Measurements from ENCODE around the gene DAGLB.
"Not testable (repeated sequence)": the region's sequence is repeated elsewhere in the genome, so short reads cannot be mapped to it uniquely, and the experiment has no call there.

Gene DAGLB

GRCh38 chr7:6461946-6462550, 14.3 kb upstream of the DAGLB start:
- Histone ChIP-seq H3K9me2 (replicated peaks; ENCODE audit: control insufficient read depth, low read length) (no peaks in the 10 kb centered on the region), H3K4me3 (ENCODE audit: low read length) (no peak overlapping the region), H3K4me2 (ENCODE audit: low read length) (no peak overlapping the region), H3K36me3 (ENCODE audit: control insufficient read depth, low read length) (peaks cover 55% of the 10 kb centered on the region), H3K79me2 (ENCODE audit: control insufficient read depth, low read length) (no peaks in the 10 kb centered on the region), H3K4me1 (ENCODE audit: control insufficient read depth, low read length) (peaks cover 8% of the 10 kb centered on the region), H3F3A (ENCODE audit: control insufficient read depth, insufficient read depth) (peaks cover 23% of the 10 kb centered on the region; the same call in 1 of the 2 replicates), H3K9me3 (ENCODE audit: control insufficient read depth, insufficient read depth, low read length) (no peaks in the 10 kb centered on the region), H3K27me3 (ENCODE audit: control insufficient read depth, low read length) (no peaks in the 10 kb centered on the region), H3K27ac (ENCODE audit: low read depth, low read length) (no peak overlapping the region), H4K20me1 (ENCODE audit: control insufficient read depth, insufficient read depth, low read depth, low read length) (no peaks in the 10 kb centered on the region)
- TF ChIP-seq EZH2phosphoT487 (IDR thresholded peaks at IDR 0.05; ENCODE audit: borderline replicate concordance, low read length): no peak
- TF ChIP-seq, protein P1, sequence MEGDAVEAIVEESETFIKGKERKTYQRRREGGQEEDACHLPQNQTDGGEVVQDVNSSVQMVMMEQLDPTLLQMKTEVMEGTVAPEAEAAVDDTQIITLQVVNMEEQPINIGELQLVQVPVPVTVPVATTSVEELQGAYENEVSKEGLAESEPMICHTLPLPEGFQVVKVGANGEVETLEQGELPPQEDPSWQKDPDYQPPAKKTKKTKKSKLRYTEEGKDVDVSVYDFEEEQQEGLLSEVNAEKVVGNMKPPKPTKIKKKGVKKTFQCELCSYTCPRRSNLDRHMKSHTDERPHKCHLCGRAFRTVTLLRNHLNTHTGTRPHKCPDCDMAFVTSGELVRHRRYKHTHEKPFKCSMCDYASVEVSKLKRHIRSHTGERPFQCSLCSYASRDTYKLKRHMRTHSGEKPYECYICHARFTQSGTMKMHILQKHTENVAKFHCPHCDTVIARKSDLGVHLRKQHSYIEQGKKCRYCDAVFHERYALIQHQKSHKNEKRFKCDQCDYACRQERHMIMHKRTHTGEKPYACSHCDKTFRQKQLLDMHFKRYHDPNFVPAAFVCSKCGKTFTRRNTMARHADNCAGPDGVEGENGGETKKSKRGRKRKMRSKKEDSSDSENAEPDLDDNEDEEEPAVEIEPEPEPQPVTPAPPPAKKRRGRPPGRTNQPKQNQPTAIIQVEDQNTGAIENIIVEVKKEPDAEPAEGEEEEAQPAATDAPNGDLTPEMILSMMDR (IDR thresholded peaks at IDR 0.05; ENCODE audit: low read depth, low read length, poor library complexity, severe bottlenecking): no peak

GRCh38 chr7:6460990-6461584, 13.3 kb upstream of the DAGLB start:
- Histone ChIP-seq H4K20me1 (ENCODE audit: control insufficient read depth, insufficient read depth, low read depth, low read length) (no peaks in the 10 kb centered on the region), H3K4me1 (ENCODE audit: control insufficient read depth, low read length) (peaks cover 8% of the 10 kb centered on the region), H3K27ac (ENCODE audit: low read depth, low read length) (no peak overlapping the region), H3K79me2 (ENCODE audit: control insufficient read depth, low read length) (no peaks in the 10 kb centered on the region), H3K9me2 (replicated peaks; ENCODE audit: control insufficient read depth, low read length) (no peaks in the 10 kb centered on the region), H3K4me3 (ENCODE audit: low read length) (no peak overlapping the region), H3F3A (ENCODE audit: control insufficient read depth, insufficient read depth) (peaks cover 23% of the 10 kb centered on the region; the same call in 1 of the 2 replicates), H3K36me3 (ENCODE audit: control insufficient read depth, low read length) (peaks cover 46% of the 10 kb centered on the region), H3K27me3 (ENCODE audit: control insufficient read depth, low read length) (no peaks in the 10 kb centered on the region), H3K4me2 (ENCODE audit: low read length) (no peak overlapping the region), H3K9me3 (ENCODE audit: control insufficient read depth, insufficient read depth, low read length) (no peaks in the 10 kb centered on the region)
- TF ChIP-seq, protein P1 (IDR thresholded peaks at IDR 0.05; ENCODE audit: low read depth, low read length, poor library complexity, severe bottlenecking): no peak
- TF ChIP-seq EZH2phosphoT487 (IDR thresholded peaks at IDR 0.05; ENCODE audit: borderline replicate concordance, low read length): no peak

- Histone ChIP-seq H3K36me3 (ENCODE audit: control insufficient read depth, low read length) (peaks cover 38% of the 10 kb centered on the region), H3K9me2 (replicated peaks; ENCODE audit: control insufficient read depth, low read length) (no peaks in the 10 kb centered on the region), H3F3A (ENCODE audit: control insufficient read depth, insufficient read depth) (peaks cover 23% of the 10 kb centered on the region), H3K4me3 (ENCODE audit: low read length) (no peak overlapping the region), H3K4me2 (ENCODE audit: low read length) (no peak overlapping the region), H3K9me3 (ENCODE audit: control insufficient read depth, insufficient read depth, low read length) (no peaks in the 10 kb centered on the region), H3K27ac (ENCODE audit: low read depth, low read length) (no peak overlapping the region), H3K27me3 (ENCODE audit: control insufficient read depth, low read length) (no peaks in the 10 kb centered on the region), H4K20me1 (ENCODE audit: control insufficient read depth, insufficient read depth, low read depth, low read length) (no peaks in the 10 kb centered on the region), H3K4me1 (ENCODE audit: control insufficient read depth, low read length) (peaks cover 15% of the 10 kb centered on the region), H3K79me2 (ENCODE audit: control insufficient read depth, low read length) (no peaks in the 10 kb centered on the region)
- TF ChIP-seq EZH2phosphoT487 (IDR thresholded peaks at IDR 0.05; ENCODE audit: borderline replicate concordance, low read length): no peak
- TF ChIP-seq, protein P1 (IDR thresholded peaks at IDR 0.05; ENCODE audit: low read depth, low read length, poor library complexity, severe bottlenecking): no peak
Measured at GRCh38 chr7:6460303-6460702, 12.5 kb upstream of the DAGLB start.

GRCh38 chr7:6458676-6459075, 10.9 kb upstream of the DAGLB start:
- H3F3A ChIP-seq (ENCODE audit: control insufficient read depth, insufficient read depth): peaks cover 23% of the 10 kb centered on the region

More at GRCh38 chr7:6458676-6459075, 10.9 kb upstream of the DAGLB start:
- not testable (repeated sequence) for H3K79me2 ChIP-seq (ENCODE audit: control insufficient read depth, low read length); H3K27me3 ChIP-seq (ENCODE audit: control insufficient read depth, low read length); H3K4me3 ChIP-seq (ENCODE audit: low read length); H3K27ac ChIP-seq (ENCODE audit: low read depth, low read length); H4K20me1 ChIP-seq (ENCODE audit: control insufficient read depth, insufficient read depth, low read depth, low read length); H3K9me2 ChIP-seq (replicated peaks; ENCODE audit: control insufficient read depth, low read length); H3K4me2 ChIP-seq (ENCODE audit: low read length); H3K9me3 ChIP-seq (ENCODE audit: control insufficient read depth, insufficient read depth, low read length)
- Histone ChIP-seq H3K4me1 (ENCODE audit: control insufficient read depth, low read length) (peaks cover 16% of the 10 kb centered on the region), H3K36me3 (ENCODE audit: control insufficient read depth, low read length) (peaks cover 34% of the 10 kb centered on the region)
